ENCODE data around the gene CLCA1. TPM values are rescaled to one million over a fixed set of nuclear protein-coding genes. Genes with fewer than 3 reads are reported as not detected.

The CLCA1 gene
- total RNA-seq, 1 experiment from 2014 or later: not detected

GRCh38 chr1:86504895-86505563, 36.3 kb downstream of the CLCA1 start:
- no peak overlapping the region for H3K4me3 ChIP-seq (ENCODE audit: low read depth, low read length, poor library complexity, severe bottlenecking)
- no peaks in the 10 kb centered on the region for H3K9me3 ChIP-seq (ENCODE audit: low read depth, low read length, poor library complexity, severe bottlenecking)
- DNase-seq (ENCODE audit: low spot score): no peak
- TF ChIP-seq CTCF (conservative IDR thresholded peaks at IDR 0.05; ENCODE audit: low read depth, low read length) (no peak), EZH2 (IDR thresholded peaks at IDR 0.05; ENCODE audit: borderline replicate concordance, low read depth, low read length, poor library complexity, severe bottlenecking) (no peak)
- intact Hi-C loops (cut with micrococcal nuclease; ENCODE audit: unreplicated experiment): loop anchor here (5.0 to 10.0 kb wide), 3 partner anchors 33 to 240 kb away; partner anchors contain the start of gene CLCA2
- no TSS peak for BruUV-seq (replicated peaks)
- no peaks in the 10 kb centered on the region for H3K27me3 ChIP-seq (replicated peaks; ENCODE audit: insufficient read depth, low read depth, low read length, poor library complexity)
- no peaks in the 10 kb centered on the region for H3K36me3 ChIP-seq (ENCODE audit: insufficient read depth, low read length, poor library complexity, severe bottlenecking)
- H3K27ac ChIP-seq (ENCODE audit: low read depth, low read length, poor library complexity, severe bottlenecking): no peak overlapping the region
- no peaks in the 10 kb centered on the region for H3K4me1 ChIP-seq (ENCODE audit: insufficient read depth, low read length, poor library complexity, severe bottlenecking)
- CTCF ChIA-PET: no interaction called here
- POLR2A ChIA-PET (ENCODE audit: low non-redundant PET): interaction anchor here (0.6 kb wide), 1 partner anchor 1180 kb away, joined by 5 read pairs; no protein-coding TSS in a partner anchor

GRCh38 chr1:86505564-86505902, 36.8 kb downstream of the CLCA1 start:
- DNase-seq (ENCODE audit: low spot score): no peak
- intact Hi-C loops (cut with micrococcal nuclease; ENCODE audit: unreplicated experiment): loop anchor here (5.0 to 10.0 kb wide), 3 partner anchors 33 to 239 kb away; partner anchors contain the start of gene CLCA2
- ChIA-PET CTCF (no interaction called here), POLR2A (ENCODE audit: low non-redundant PET) (interaction anchor here (0.6 kb wide), 1 partner anchor 1181 kb away, joined by 5 read pairs; no protein-coding TSS in a partner anchor)
- H3K4me3 ChIP-seq (ENCODE audit: low read depth, low read length, poor library complexity, severe bottlenecking): no peak overlapping the region
- H3K27me3 ChIP-seq (replicated peaks; ENCODE audit: insufficient read depth, low read depth, low read length, poor library complexity): no peaks in the 10 kb centered on the region
- H3K4me1 ChIP-seq (ENCODE audit: insufficient read depth, low read length, poor library complexity, severe bottlenecking): no peaks in the 10 kb centered on the region
- no peak for TF ChIP-seq EZH2 (IDR thresholded peaks at IDR 0.05; ENCODE audit: borderline replicate concordance, low read depth, low read length, poor library complexity, severe bottlenecking)
- no peak for TF ChIP-seq CTCF (conservative IDR thresholded peaks at IDR 0.05; ENCODE audit: low read depth, low read length)
- no peaks in the 10 kb centered on the region for H3K36me3 ChIP-seq (ENCODE audit: insufficient read depth, low read length, poor library complexity, severe bottlenecking)
- no TSS peak for BruUV-seq (replicated peaks)
- H3K9me3 ChIP-seq (ENCODE audit: low read depth, low read length, poor library complexity, severe bottlenecking): no peaks in the 10 kb centered on the region
- H3K27ac ChIP-seq (ENCODE audit: low read depth, low read length, poor library complexity, severe bottlenecking): no peak overlapping the region

GRCh38 chr1:86507935-86508582, 39.3 kb downstream of the CLCA1 start:
- ChIA-PET POLR2A (ENCODE audit: low non-redundant PET) (no interaction called here), CTCF (interaction anchor here (1.3 kb wide), 1 partner anchor 34 kb away, joined by 6 read pairs; no protein-coding TSS in a partner anchor)
- no peaks in the 10 kb centered on the region for H3K27me3 ChIP-seq (replicated peaks; ENCODE audit: insufficient read depth, low read depth, low read length, poor library complexity)
- no peaks in the 10 kb centered on the region for H3K36me3 ChIP-seq (ENCODE audit: insufficient read depth, low read length, poor library complexity, severe bottlenecking)
- H3K27ac ChIP-seq (ENCODE audit: low read depth, low read length, poor library complexity, severe bottlenecking): no peak overlapping the region
- DNase-seq (ENCODE audit: low spot score): peak; percentile 57
- H3K9me3 ChIP-seq (ENCODE audit: low read depth, low read length, poor library complexity, severe bottlenecking): no peaks in the 10 kb centered on the region
- intact Hi-C loops (cut with micrococcal nuclease; ENCODE audit: unreplicated experiment): loop anchor here (2.0 to 10.0 kb wide), 4 partner anchors 36 to 237 kb away; partner anchors contain the start of gene CLCA2
- no peak for TF ChIP-seq EZH2 (IDR thresholded peaks at IDR 0.05; ENCODE audit: borderline replicate concordance, low read depth, low read length, poor library complexity, severe bottlenecking)
- peak; percentile 66 for TF ChIP-seq CTCF (conservative IDR thresholded peaks at IDR 0.05; ENCODE audit: low read depth, low read length)
- no peaks in the 10 kb centered on the region for H3K4me1 ChIP-seq (ENCODE audit: insufficient read depth, low read length, poor library complexity, severe bottlenecking)
- H3K4me3 ChIP-seq (ENCODE audit: low read depth, low read length, poor library complexity, severe bottlenecking): no peak overlapping the region
- BruUV-seq (replicated peaks): no TSS peak
